GM18951 (cell line): ENCODE data around the gene RELA.

Source experiments
- POLR2A ChIP-seq: IDR thresholded peaks from 4 replicates; pipeline ENCODE4 v1.6.1; 2011; ENCODE audit warnings: mild to moderate bottlenecking; ENCODE audit not compliant: insufficient read length, insufficient read depth; ENCODE audit errors: extremely low read depth
- in situ Hi-C: fragments of 300-500 bp; cut with MboI; formaldehyde crosslinking; loops from one replicate; pipeline ENCODE4 v1.12.0; 2022; ENCODE audit warnings: low sequenced_read_pairs, mixed read lengths, inconsistent platforms; ENCODE audit not compliant: unreplicated experiment

Gene RELA

GRCh38 chr11:65604258-65604657, 58.5 kb downstream of the RELA start:
- TF ChIP-seq POLR2A = no peak

More at GRCh38 chr11:65604258-65604657, 58.5 kb downstream of the RELA start:
- in situ Hi-C loops = no loop called here
